CD4-positive, alpha-beta T cell treated with Interferon gamma for 1 hour (primary cell): ENCODE measurements around the gene GRK2.
A peak's percentile ranks its signal among the peaks of the same experiment; 100 is the strongest.

ENCODE experiments used
- DNase-seq: peaks from one replicate; pipeline ENCODE4 v3.0.0-alpha.2; 2020

GRK2 gene

DNA sequence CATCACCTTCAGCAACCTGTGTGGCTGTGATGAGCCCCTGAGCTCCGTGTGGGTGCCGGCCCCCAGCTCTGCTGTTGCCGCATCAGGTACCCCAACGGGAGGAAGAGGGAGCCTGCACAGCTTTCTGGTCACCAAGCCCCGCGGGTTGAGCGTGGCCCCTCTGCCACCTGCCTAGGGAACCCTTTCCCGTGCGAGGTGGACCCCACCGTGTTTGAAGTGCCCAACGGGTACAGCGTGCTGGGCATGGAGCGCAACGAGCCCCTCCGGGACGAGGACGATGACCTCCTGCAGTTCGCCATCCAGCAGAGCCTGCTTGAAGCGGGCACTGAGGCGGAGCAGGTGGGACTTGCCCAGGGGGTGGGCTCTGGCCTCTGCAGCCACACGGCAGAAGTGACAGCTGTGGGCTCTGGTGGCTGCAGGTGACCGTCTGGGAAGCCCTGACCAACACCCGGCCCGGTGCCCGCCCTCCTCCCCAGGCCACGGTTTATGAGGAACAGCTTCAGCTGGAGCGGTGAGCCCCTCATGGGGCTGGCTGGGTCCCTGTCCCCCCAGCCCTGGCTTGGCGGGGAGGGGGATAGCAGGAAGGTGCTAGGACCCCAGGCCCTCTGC lies 35.1 kb downstream of the GRK2 start:
- DNase-seq: no peak

DNA sequence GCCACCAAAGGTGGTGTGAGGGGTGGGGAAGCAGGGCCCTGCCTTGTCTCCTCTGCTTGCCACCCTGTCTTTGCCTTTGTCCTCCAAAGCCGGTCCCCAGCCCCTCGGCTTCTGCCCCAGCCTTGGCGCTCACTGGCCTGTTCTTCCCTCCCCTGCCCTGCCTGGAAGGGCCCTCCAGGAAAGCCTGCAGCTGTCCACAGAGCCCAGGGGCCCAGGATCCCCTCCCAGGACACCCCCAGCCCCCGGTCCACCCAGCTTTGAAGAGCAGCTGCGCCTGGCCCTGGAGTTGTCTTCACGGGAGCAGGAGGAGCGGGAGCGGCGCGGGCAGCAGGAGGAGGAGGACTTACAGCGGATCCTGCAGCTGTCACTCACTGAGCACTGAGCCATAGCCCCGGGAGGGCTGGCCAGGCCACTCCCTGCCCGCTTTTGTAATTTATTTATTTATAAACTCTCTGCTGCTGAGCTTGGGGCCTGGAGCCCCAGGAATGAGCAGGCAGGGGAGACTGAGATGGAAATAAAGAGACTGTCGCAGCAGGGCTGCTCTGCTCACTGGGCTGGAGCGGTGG lies 35.8 kb downstream of the GRK2 start:
- no peak for DNase-seq

DNA sequence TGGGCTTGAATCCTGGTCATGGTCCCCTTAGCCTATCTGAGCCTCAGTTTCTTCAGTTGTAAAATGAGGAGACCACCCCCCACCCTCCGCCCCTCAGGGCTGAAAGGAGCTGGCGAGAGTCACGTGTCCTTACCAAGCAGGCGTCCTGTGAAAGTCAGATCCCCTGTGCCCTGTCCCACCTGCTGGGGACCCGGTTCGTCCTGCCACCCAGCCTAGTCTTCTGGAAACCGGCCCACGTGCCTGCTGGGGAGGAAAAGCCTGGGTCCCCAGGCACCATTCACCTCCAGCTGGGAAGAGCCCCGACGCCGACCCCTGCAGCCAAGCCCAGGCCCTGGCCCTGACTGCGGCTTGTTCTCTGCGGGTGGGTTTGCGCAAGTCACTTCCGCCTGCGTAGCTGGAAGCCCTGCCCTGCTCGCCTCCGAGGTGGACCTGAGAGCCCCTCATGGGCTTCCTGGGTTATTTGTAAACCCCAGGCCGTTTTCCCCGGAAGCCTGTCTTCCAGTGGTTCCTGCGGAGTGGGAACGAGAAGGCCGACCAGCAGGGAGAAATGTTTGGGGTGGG lies 36.4 kb downstream of the GRK2 start:
- peak; percentile 26 for DNase-seq

DNA sequence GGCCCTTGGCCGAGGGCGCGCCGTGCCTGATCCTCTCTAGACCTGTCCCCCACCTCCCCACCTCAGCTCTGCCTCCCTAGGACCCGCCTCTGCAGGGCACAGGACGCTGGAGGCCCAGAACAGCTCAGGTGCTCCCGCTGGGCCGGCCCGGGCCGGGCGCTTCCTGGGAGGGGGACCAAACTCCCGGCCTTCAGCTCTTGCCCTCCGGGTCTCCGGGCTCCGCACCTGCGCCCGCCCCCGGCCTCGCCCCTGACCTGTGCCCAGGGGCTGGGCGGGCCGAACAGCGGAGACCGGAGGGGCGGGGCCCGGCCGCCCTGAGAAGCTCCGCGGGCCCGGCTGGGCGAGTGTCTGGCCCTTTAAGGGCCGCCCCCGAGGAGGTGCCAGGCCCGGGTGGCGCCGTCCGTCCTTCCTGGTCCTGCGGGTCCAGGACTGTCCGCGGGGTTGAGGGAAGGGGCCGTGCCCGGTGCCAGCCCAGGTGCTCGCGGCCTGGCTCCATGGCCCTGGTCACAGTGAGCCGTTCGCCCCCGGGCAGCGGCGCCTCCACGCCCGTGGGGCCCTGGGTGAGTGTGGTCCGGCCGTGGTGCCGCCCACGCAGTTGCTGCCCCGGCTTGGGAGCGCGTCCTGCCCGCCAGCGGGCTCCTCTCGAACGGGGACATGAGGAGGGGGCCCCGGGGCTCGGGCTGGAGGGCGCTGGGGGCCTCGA lies 37.0 kb downstream of the GRK2 start, which contains the start of gene SSH3:
SSH3 (plus strand) TSS at position 399 of the 703 bp plus-strand sequence; CDS start at position 495, 96 bp downstream.
- peak; percentile 37 for DNase-seq

DNA sequence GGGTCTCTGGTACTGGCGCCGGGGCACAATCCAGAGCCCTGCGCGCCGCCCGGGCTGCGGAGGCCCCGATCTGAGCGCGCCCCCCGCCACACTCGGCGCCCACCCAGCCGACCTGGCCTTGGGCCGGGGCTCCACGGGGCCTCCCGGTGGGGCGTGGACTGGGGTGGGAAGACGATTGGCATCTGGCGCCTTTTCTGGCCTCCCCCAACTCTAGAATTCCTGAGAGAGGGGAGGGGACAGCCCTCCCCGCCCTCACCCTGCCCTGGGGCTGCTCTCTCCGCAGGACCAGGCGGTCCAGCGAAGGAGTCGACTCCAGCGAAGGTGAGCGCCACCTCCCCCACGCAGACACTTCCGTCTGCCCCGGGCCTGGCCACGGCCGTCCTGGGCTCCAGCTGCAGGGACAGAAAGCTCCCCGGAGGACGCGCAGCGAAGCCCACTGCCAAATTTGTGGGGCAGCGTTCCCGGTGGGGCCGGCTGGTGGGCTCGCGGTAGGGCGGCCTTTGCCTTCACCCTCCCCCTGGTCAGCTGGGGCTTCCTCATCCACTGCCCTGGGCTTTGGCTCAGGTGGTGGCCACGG lies 37.6 kb downstream of the GRK2 start:
- no peak for DNase-seq

DNA sequence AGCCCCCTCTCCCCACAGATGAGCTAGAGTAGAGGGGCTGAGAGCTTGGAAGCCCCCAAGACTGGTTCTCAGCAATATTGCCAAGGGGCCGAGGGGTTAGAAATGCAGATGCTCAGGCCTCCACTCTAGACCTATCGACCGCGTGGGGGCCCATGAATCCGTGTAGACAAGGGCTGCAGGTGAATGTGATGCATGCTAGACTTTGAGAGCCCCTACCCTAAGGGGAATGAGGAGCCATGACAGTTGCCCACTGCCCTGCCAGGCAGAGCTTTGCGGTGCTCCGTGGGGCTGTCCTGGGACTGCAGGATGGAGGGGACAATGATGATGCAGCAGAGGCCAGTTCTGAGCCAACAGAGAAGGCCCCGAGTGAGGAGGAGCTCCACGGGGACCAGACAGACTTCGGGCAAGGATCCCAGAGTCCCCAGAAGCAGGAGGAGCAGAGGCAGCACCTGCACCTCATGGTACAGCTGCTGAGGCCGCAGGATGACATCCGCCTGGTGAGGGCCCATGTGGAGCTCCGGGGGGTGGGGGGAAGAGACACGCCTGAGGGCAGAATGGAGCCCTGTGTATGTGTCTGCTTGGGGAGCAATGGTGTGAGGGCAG lies 38.3 kb downstream of the GRK2 start:
- no peak for DNase-seq

DNA sequence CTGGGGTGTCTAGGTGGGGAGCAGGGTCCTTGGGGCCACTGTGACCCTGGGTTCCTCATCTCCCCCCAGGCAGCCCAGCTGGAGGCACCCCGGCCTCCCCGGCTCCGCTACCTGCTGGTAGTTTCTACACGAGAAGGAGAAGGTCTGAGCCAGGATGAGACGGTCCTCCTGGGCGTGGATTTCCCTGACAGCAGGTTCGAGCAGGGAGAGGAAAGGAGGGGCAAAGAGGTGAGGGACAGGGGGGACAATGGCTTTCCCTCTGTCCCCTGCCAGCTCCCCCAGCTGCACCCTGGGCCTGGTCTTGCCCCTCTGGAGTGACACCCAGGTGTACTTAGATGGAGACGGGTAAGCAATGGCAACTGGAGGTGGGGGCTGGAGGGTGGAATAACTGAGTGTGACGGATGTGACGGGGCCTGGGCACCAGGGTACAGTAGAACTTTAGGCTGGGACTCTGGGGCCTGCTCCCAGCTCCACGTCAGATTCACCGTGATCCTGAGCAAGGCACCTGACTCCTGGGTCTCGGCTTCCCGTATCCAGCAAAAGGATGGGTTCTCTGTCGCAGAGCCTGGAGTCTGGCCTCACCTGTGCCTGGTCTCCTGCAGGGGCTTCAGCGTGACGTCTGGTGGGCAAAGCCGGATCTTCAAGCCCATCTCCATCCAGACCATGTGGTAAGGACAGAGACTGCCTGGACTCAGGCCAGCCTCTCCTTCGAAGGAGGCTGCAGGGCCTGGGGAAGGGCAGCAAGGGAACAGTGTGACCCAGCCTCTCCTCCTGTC lies 40.7 kb downstream of the GRK2 start:
- no peak for DNase-seq

DNA sequence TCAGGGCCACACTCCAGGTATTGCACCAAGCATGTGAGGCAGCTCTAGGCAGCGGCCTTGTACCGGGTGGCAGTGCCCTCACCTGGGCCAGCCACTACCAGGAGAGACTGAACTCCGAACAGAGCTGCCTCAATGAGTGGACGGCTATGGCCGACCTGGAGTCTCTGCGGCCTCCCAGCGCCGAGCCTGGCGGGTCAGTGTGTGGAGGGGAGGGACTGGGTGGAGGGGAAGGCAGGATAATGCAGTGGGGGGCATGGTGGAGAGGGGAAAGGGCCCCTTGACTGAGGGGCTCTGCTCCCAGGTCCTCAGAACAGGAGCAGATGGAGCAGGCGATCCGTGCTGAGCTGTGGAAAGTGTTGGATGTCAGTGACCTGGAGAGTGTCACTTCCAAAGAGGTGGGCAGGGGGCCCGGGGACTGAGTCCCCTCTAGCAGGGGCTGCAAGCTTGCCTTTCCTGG lies 41.3 kb downstream of the GRK2 start:
- no peak for DNase-seq

DNA sequence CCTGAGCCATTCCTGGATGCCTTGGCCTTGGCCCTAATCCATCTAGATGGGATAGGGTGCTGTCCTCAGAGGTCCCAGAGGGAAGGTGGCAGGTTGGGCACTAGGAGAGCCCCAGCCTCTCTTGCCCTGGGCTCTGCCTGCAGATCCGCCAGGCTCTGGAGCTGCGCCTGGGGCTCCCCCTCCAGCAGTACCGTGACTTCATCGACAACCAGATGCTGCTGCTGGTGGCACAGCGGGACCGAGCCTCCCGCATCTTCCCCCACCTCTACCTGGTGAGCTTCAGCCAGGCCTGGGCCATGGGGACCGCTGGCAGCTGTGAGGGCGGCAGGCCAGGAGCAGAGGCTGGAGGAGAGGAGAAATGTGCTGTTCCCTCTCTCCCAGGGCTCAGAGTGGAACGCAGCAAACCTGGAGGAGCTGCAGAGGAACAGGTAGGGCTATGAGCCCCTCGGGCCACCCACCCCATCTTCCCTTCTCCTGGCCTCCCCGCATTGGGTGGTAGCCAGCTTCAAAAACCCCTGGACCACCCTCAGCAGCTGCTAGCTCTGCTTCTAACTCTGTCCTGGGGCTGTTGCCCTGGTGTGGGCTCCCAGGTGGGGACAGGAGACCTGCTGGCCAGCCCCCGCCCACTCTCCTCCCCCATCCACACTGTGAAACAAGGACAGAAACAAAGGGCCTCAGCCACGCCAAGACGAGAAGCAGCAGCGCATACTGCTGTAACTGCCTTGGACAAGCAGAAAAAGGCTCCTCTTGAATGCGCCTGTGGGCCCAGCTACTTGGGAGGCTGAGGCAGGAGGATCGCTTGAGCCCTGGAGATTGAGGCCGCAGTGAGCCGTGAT lies 42.0 kb downstream of the GRK2 start:
- DNase-seq: no peak

DNA sequence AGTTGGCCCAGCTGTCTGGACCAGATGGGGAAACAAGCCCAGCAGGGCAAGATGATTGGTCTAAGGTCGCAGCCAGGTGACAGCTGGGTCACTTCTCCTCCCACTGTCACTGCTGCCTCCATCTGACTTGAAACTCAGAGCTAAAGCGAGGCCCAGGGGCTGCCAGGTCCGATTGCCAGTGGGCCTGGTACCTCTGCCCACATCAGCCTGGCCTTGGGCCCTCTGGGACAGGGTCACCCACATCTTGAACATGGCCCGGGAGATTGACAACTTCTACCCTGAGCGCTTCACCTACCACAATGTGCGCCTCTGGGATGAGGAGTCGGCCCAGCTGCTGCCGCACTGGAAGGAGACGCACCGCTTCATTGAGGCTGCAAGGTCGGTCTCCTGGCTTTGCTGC lies 42.9 kb downstream of the GRK2 start:
- DNase-seq: no peak

DNA sequence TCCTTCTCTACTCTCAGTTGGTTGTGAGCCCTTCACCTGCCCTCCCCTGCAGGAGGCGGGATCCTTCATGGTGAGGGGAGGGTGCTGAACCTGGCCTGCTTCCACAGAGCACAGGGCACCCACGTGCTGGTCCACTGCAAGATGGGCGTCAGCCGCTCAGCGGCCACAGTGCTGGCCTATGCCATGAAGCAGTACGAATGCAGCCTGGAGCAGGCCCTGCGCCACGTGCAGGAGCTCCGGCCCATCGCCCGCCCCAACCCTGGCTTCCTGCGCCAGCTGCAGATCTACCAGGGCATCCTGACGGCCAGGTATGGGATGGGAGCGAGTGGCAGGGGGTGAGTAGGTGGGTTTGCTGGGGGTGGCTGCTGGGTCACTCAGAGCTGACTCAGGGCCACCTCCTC lies 43.4 kb downstream of the GRK2 start:
- no peak for DNase-seq

DNA sequence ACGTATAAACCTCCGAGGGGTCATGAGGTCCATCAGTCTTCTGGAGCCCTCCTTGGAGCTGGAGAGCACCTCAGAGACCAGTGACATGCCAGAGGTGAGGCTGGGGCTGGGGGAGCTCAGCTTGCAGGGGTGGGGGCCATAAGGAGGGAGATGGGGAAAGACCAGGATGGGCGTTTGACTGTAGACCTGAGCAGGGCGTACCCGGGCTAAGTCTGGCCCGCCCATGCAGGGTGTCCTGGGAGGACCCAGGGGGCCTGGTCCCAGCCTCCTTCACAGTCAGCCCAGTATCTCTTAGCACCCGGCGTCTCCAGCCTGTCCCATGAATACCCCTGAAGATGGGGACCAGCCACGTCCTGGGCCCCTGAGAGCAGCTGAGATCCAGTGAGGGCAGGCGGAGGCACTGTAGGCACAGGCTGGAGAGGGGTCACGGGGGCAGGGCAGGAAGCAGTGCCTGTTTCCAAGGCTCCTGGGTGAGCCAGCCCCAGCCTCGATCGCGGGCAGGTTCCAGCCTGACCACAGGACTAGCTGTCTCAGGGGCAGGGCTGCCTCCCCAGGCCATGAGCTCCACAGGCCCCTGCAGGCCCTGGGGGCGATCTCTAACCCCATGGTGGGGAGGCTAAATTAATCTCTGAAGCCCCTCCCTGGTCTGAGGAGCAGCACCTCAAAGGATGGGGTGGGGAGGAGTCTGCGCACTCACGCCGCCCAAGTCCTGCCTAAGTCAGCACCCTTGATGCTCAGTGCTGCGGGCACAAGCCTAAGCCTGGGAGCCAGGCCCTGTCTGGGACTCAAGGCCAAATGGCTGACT lies 44.2 kb downstream of the GRK2 start:
- no peak for DNase-seq

DNA sequence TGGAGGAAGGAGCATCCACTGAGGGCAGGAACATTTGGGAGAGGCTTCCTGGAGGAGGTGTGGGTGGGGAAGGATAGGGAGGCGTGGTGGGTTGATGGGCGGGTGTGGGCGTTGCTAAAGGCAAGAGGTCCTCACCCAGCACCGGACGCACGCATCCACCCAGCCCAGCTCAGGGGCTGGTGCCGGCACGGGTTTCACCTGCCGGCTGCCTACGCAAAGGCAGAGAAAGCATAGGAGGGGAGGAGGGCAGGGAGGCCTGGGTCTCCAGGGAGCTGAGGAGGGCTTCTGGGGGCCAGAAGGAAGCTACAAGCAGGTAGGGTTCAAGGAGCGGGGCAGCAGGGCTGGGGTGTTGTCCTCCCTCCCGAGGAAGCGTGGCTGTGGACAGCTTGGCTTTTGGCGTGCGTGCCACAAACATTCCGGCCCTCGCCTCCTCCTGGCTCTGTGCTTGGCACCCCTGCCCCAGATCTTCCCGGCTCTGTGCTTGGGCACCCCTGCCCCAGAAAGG lies 44.8 kb downstream of the GRK2 start:
- no peak for DNase-seq

DNA sequence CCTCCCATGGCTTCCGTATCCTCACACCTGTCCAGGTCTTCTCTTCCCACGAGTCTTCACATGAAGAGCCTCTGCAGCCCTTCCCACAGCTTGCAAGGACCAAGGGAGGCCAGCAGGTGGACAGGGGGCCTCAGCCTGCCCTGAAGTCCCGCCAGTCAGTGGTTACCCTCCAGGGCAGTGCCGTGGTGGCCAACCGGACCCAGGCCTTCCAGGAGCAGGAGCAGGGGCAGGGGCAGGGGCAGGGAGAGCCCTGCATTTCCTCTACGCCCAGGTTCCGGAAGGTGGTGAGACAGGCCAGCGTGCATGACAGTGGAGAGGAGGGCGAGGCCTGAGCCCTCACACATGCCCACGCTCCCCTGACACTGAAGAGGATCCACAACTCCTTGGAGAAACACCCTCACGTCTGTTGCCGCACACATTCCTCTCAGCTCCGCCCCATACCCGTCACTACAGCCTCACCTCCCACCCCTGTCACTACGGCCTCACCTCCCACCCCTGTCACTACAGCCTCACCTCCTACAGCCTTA lies 45.3 kb downstream of the GRK2 start:
- no peak for DNase-seq

DNA sequence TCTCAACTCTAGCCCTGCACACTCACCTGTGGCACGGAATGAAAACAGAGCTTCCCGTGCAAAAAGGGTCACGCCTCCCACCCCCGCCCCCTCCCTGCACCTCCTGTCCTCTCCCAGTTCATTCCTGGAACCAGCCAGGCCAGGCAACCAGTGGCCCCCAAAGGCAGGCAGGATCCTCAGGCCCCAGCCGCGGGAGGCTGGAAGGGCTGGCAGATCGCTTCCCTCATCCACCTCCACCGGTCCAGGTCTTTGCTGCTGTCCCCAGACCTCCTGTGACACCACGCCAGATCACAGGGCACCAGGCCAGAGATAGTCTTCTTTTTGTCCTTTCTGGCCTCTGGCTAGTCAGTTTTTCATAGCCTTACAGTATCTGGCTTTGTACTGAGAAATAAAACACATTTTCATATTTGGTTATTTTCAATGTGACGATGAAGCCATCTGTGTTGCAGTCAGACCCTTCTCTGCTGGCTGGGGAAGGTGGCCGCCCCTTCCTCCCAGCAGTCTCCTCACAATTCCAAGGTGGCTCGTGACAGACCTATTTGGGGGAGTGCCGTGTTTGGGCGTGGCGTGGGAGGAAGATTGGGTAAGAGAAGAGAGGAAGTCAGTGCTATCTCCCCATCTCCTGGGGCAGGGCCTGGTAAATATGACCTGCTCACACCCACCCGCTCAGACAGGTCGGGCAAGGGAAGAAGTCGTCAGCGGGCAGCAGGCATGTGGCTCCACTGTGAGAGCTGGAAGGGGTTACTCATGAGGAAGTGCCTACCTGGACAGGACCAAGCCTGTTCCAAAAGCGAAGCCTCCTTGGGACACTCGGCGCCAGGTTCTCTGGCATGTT lies 46.1 kb downstream of the GRK2 start:
- peak; percentile 51 for DNase-seq

DNA sequence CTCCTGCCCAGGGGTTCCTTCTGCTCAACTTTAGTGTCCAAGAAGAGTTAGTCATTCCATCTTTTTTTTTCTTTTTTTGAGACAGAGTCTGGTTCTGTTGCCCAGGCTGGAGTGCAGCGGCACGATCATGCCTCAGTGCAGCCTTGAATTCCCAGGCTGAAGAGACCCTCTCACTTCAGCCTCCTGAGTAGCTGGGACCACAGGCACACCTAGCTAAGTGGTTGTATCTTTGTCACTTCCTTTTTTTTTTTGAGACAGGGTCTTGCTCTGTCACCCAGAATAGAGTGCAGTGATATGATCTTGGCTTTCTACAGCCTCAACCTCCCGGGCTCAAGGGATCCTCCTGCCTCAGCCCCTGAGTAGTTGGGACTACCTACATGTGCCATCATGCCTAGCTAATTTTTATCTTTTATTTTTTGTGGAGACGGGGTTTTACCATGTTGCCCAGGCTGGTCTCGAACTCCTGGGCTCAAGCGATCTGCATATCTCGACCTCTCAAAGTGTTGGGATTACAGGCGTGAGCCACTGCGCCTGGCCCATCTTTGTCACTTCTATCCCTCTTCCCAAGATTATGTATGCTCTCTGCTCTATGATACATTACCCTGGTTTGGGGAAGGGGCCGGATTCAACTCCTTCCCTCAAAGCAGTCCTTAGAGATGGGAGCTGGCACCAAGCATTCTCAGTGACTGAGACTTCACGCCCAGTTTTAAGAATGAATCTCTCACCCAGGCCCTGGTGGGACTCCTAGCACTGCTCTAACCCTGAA lies 47.0 kb downstream of the GRK2 start:
- no peak for DNase-seq

DNA sequence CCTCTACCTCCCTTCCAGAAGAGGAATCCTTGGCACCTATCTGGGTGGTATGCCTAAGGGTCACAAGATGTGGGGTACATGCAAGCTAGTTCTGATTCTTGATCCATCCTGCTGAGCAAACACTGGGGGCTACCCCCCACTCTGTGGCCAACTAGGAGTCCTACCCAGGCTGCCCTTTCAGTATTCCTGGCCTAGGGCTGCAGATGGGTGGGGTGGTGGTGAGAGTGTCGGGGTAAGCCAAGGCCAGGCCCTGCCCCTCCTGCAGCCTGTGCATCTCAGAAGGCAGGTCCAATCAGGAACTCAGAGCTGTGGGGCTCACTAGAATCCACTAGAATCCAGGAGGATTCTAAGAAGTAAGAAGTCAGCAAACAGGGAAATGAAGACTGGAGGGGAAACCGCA lies 47.9 kb downstream of the GRK2 start:
- no peak for DNase-seq

DNA sequence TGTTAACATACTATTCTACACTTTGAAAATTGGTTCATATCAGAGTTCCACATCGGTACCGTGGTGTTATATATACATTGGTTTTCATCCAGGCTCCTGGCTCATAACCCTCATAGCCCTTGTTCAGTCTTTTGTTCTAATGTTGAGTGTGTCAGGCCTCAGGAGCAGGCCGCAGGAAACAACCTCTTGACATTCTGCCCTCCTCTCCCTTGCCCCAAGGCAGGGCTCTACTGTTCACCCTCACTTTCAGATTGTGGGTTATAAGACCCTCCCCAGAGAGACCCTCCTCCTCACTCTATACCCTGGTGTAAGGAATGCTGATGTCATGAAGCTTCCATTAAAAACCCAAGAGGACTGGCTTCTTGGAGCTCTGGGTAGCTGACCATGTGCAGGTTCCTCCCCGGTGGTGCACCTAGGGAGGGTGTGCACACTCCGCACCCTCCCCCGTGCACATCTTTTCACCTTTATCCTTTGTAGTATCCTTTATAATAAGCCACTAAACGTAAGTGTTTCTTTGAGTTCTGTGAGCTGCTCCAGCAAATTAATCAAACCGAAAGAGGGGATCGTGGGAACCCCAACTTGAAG lies 49.1 kb downstream of the GRK2 start:
- no peak for DNase-seq
